HG03378 (cell line): ENCODE results near the gene P2RY1.
A peak's percentile ranks its signal among the peaks of the same experiment; 100 is the strongest.
"Not testable (repeated sequence)": the region's sequence is repeated elsewhere in the genome, so short reads cannot be mapped to it uniquely, and the experiment has no call there.

Experiments used
- ATAC-seq: cut with Tn5 transposase; IDR thresholded peaks from one replicate; pipeline ENCODE4 v1.9.1; 2021; ENCODE audit warnings: mild to moderate bottlenecking, moderate library complexity; ENCODE audit not compliant: unreplicated experiment

P2RY1 gene

GRCh38 chr3:152835601-152836102 is 721 bp downstream of the P2RY1 start:
- peak; percentile 16 for ATAC-seq

- ATAC-seq, result no peak
Observed at GRCh38 chr3:152836269-152836668, 1.3 kb downstream of the P2RY1 start.

DNA sequence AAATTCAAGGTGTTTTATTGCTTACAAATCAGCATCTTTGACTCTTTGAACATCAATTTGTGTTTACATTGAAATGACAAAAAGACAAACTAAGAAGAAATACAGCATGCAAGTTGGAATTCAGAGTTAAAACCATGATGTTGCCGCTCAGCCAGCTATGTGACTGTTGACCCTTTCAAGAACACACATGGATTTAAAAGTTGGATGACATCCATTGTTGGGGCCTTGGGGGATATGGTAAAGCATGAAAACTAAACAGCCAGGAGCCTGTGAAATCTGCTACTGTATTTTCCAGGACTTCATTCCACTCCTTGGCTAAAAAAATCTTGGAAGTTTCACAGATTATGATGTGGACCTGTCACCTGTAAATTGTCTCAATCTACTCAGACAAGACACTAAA is 4.6 kb downstream of the P2RY1 start:
- ATAC-seq, result no peak

- ATAC-seq, result no peak
Observed at GRCh38 chr3:152841131-152841530, 6.2 kb downstream of the P2RY1 start.

- no peak for ATAC-seq
Observed at GRCh38 chr3:152842413-152842812, 7.5 kb downstream of the P2RY1 start.

DNA sequence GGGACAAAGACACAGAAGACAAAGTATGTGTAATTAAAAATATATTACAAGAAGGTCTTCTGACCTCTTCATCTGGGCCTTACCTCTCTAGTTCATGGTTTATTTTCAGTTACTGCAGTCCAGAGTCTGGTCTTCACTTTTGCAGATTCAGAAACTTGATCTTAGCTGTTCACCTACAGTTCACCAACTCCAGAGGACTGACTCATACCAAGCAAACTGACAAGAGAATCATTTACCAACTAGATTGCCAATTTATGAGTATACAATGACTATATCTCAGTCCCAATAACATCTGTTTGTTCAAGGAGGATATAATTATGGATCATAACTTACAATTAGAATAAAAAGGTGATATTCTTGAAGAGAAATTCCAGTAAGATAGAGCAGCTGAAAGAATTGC is 9.0 kb downstream of the P2RY1 start:
- peak; percentile 92 for ATAC-seq

DNA sequence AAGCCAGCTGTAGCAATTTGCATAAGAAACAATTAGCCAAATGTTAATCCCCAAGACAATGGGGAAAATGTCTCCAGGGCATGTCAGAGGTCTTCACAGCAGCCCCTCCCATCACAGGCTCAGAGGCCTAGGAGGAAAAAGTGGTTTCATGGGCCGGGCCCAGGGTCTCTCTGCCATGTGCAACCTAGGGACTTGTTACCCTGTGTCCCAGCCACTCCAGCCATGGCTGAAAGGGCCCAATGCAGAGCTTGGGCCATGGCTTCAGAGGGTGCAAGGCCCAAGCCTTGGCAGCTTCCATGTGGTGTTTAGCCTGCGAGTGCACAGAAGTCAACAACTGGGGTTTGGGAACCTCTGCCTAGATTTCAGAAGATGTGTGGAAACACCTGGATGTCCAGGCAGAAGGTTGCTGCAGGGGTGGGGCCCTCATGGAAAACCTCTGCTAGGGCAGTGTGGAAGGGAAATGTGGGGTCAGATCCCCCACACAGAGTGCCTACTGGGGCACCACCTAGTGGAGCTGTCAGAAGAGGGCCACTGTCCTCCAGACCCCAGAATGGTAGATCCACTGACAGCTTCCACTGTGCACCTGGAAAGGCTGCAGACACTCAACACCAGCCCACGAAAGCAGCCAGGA is 11.8 kb downstream of the P2RY1 start:
- ATAC-seq, result not testable (repeated sequence)

GRCh38 chr3:152847599-152847998 is 12.7 kb downstream of the P2RY1 start:
- ATAC-seq, result not testable (repeated sequence)

- ATAC-seq, result no peak
Observed at GRCh38 chr3:152849996-152850578, 15.2 kb downstream of the P2RY1 start.

DNA sequence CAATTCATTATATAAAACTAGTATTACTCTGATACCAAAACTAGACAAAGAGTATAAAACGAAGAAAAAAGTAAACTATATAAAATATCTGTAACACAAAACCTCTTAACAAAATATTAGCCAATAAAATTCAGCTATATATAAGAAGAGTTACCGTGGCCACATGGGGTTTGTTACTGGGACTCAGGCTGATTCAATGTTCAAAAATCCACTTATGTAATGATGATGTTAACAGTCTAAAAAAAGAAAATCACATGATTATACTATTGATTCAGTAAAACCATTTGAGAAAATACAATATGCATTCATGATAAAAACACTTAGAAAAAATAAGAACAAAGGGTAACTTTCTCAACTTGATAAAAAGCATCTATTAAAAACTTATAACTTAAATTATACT is 18.3 kb downstream of the P2RY1 start:
- ATAC-seq, result no peak

GRCh38 chr3:152857082-152857481 is 22.2 kb downstream of the P2RY1 start:
- ATAC-seq, result no peak

DNA sequence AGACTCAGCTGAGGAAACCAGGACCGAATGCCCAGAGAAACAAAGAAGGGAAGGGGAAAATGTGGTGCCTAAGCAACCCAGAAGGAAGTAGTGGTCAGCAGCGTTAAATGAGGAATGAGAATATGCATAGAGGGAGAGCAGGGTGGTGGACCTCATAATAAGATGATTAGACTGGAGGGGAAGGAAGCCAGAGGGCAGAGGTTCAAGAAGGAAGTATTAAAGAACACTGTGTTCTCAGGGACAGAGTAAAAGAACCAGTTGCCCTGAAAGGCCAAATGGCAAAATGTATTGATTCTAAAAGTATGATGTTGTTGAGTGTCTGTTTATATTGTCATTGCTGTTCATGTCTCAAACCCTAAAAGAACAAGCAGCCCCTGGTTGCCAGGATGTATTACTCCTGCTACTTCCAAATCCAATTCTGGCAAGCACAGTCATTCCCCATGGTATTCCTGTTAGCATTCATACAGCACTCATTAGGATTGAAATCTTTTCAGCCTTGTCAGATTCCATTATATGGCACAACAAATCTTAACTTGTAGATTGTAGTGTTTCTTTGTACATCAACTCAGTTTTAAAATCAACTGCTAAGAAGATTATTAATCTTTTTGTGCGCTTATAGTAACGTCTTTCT is 23.4 kb downstream of the P2RY1 start:
- ATAC-seq, result no peak

GRCh38 chr3:152860736-152861135 is 25.8 kb downstream of the P2RY1 start:
- no peak for ATAC-seq

- ATAC-seq, result no peak
Observed at GRCh38 chr3:152865668-152866245, 30.8 kb downstream of the P2RY1 start.

- no peak for ATAC-seq
Observed at GRCh38 chr3:152870027-152870426, 35.1 kb downstream of the P2RY1 start.

GRCh38 chr3:152873314-152873713 is 38.4 kb downstream of the P2RY1 start:
- not testable (repeated sequence) for ATAC-seq

DNA sequence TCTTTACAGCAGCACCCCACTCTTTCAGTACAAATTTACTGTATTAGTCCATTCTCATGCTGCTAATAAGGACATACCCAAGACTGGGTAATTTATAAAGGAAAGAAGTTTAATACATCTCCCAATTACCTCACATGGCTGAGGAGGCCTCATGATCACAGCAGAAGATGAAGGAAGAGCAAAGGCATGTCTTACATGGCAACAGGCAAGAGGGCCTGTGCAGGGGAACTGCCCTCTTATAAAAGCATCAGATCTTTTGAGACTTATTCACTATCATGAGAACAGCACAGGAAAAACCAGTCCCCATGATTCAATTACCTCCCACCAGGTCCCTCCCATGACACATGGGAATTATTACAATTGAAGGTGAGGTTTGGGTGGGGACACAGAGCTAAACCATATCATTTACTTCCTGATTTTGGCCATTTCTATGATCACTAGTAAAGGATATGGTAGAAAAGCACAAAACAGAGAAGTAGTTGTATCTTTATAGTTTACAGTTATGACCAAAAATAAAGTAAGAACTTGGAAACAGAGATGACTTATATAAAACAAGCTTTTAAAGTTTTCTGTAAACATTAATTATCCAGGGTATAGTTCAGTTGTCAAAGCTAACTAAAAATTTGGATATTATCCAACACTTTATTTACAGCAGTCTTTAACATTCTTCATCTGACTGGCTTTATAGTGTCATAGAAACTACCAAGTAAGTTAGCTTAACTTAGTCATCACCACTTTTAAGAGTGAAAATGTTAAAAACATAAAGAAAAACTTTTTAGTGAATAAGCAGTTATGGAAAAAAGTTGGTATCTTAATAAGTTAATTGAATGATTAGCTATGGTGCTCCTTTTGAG is 40.2 kb downstream of the P2RY1 start:
- no peak for ATAC-seq

- ATAC-seq, result no peak
Observed at GRCh38 chr3:152879130-152879789, 44.3 kb downstream of the P2RY1 start.

DNA sequence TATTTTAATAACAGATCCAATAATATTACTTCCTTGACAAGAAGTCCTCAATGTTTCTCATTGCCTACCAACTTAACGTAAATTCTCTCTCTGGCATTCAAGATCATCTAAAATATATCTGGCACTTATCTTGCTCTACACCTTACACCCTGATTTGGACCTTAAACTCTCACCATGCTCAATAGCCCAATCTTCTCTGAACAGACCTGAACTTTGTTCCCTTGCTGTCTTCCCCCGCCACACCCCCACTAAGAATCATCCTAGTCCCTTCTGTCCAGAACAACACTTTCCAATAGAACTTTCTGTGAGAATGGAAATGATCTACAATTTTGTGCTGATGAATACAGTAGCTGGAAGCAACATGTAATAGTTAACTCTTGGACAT is 44.9 kb downstream of the P2RY1 start:
- no peak for ATAC-seq

GRCh38 chr3:152885076-152885475 is 50.1 kb downstream of the P2RY1 start:
- no peak for ATAC-seq
